Heart left ventricle (tissue), 16 donors: ENCODE measurements around the gene RIC8B. TPM values are rescaled to one million over a fixed set of nuclear protein-coding genes. Genes with fewer than 3 reads are reported as not detected.

Source experiments
- ATAC-seq, 4 donors: fragments of 200-7000 bp; cut with Tn5 transposase; one replicate each; pipeline ENCODE4 v1.9.1; 2020 to 2022; ENCODE audit warnings: moderate library complexity in 4 of 4, mild to moderate bottlenecking in 3 of 4, moderate number of reproducible peaks in 1 of 4
- DNase-seq, 5 donors: peaks; one replicate each; pipeline ENCODE4 v3.0.0-alpha.2; 2020
- H3K27ac ChIP-seq, 12 donors: fragments of 200-600 bp; sonication (generic) in 4 of 12; one replicate each; pipeline versions ENCODE4 v1.5.0 to v1.8.0; 2016 to 2022; ENCODE audit warnings: mild to moderate bottlenecking in 2 of 12
- H3K27me3 ChIP-seq, 9 donors: fragments of 200-600 bp; sonication (generic) in 2 of 9; one replicate each; pipeline versions ENCODE4 v1.5.1 to v1.8.0; 2016 to 2022; ENCODE audit warnings: mild to moderate bottlenecking in 3 of 9
- H3K36me3 ChIP-seq, 9 donors: fragments of 200-600 bp; sonication (generic) in 2 of 9; one replicate each; pipeline versions ENCODE4 v1.5.0 to v1.8.0; 2018 to 2022; ENCODE audit warnings: mild to moderate bottlenecking in 2 of 9
- H3K4me1 ChIP-seq, 12 donors: fragments of 200-600 bp; sonication (generic) in 4 of 12; one replicate each; pipeline versions ENCODE4 v1.5.0 to v1.8.0; 2016 to 2022; ENCODE audit warnings: mild to moderate bottlenecking in 3 of 12
- H3K4me3 ChIP-seq, 12 donors: fragments of 200-600 bp; sonication (generic) in 4 of 12; one replicate each; pipeline versions ENCODE4 v1.5.0 to v1.8.0; 2017 to 2022; ENCODE audit warnings: mild to moderate bottlenecking in 9 of 12, moderate library complexity in 4 of 12
- H3K9me3 ChIP-seq, 12 donors: fragments of 200-600 bp; sonication (generic) in 4 of 12; one replicate each; pipeline versions ENCODE4 v1.5.0 to v1.8.0; 2016 to 2022; ENCODE audit warnings: mild to moderate bottlenecking in 1 of 12
- POLR2A ChIP-seq, 2 donors: fragments of 450-650 bp; IDR thresholded peaks; one replicate each; pipeline ENCODE4 v1.6.1; 2017; ENCODE audit warnings: antibody characterized with exemption in 2 of 2, mild to moderate bottlenecking in 2 of 2, moderate library complexity in 2 of 2
- WGBS, 4 donors: extraction: QIAGEN DNeasy Blood & Tissue Kit in 2 of 4; methylation state at CpG; one replicate each; pipeline versions ENCODE4 v1.1.5 to v1.1.7; 2013 to 2018; 5-methylcytosine and 5-hydroxymethylcytosine counted together
- intact Hi-C, 10 donors: fragments of 100-400 bp; cut with DNase I; formaldehyde crosslinking; loops; one replicate each; pipeline versions ENCODE4 v1.11.1 to v1.14.2; 2022
- polyA plus RNA-seq, 2 donors: library from polyadenylated mRNA; stranded (reverse); fragments of 200-250 nt; gene quantifications; one replicate each; pipeline ENCODE4 v1.2.3, GENCODE V29; 2013
- total RNA-seq, 9 donors: library from RNA; depleted of rRNA in 2 of 9; stranded (reverse); fragments of >200 nt in 2 of 9; fragmentation: NEBNext Ultra II Directional in 3 of 9; extraction: Animal tissue kit (Norgen Biotek cat#: 25700) in 3 of 9; gene quantifications; one replicate each; pipeline versions ENCODE4 v1.1.0 to v1.2.4, GENCODE V29; 2016 to 2023
- TF ChIP-seq, protein P1 (sequence below), 12 donors: fragments of 200-600 bp; sonication (generic) in 4 of 12; IDR thresholded peaks; one replicate each; pipeline versions ENCODE4 v1.5.0 to v1.8.0; 2018 to 2022; ENCODE audit warnings: antibody characterized with exemption in 12 of 12, mild to moderate bottlenecking in 5 of 12
- donor health status: ischemic (EF 13 %, LVEDD 7.1; RV severe dilation, severe dysfunction).
- donor health status: healthy with polysubstance abuse.
- donor health status: DM: no; HTN: yes; CAD: no.
- donor health status: DM: no; HTN: no; CAD: no.
- donor health status: ischemic (EF 25% LVEDD 6.9; RV normal size, moderate dysfunction).
- donor health status: ischemic (EF 25% LVEDD 5.7; RV mildly dilated, moderate dysfunction).
- donor health status: healthy.
- donor health status: DM: yes; HTN: yes; CAD: no.
- donor health status: ischemic (EF 35%, LVEDD 5.7; RV mildly dilated, moderate dysfunction).
- donor health status: nonischemic (EF 11% LVEDD 7.7; RV severe dilation, severe dysfunction).
- donor health status: DM: yes; HTN: yes; CAD: no.
- donor health status: PGD.
- donor health status: ischemic (EF 29% LVEDD 5.4; RV normal size, mild dysfunction).
- donor health status: nonischemic (EF 23%, LVEDD 6.1; RV moderate dilation, normal function).

The RIC8B gene
- total and polyA plus RNA-seq, 11 donors, result 6.1 to 27.5 (median 22.7) TPM

- Histone ChIP-seq H3K4me1 (no peaks in the 10 kb centered on the region), H3K36me3 (no peaks in the 10 kb centered on the region), H3K4me3 (no peak overlapping the region), H3K27ac (no peak overlapping the region), H3K27me3 (peaks cover 0 to 6% (median 0%) of the 10 kb centered on the region in 9 donors), H3K9me3 (no peaks in the 10 kb centered on the region)
- DNase-seq, result no peak
- intact Hi-C loops, result no loop called here
- TF ChIP-seq POLR2A (IDR thresholded peaks at IDR 0.05), result no peak
- TF ChIP-seq, protein P1, sequence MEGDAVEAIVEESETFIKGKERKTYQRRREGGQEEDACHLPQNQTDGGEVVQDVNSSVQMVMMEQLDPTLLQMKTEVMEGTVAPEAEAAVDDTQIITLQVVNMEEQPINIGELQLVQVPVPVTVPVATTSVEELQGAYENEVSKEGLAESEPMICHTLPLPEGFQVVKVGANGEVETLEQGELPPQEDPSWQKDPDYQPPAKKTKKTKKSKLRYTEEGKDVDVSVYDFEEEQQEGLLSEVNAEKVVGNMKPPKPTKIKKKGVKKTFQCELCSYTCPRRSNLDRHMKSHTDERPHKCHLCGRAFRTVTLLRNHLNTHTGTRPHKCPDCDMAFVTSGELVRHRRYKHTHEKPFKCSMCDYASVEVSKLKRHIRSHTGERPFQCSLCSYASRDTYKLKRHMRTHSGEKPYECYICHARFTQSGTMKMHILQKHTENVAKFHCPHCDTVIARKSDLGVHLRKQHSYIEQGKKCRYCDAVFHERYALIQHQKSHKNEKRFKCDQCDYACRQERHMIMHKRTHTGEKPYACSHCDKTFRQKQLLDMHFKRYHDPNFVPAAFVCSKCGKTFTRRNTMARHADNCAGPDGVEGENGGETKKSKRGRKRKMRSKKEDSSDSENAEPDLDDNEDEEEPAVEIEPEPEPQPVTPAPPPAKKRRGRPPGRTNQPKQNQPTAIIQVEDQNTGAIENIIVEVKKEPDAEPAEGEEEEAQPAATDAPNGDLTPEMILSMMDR (IDR thresholded peaks at IDR 0.05), result no peak
- ATAC-seq, result no peak
- 88 to 94% (median 92%) methylated on average over 5 of the region's 5 CpGs for WGBS, 4 donors
Observed at GRCh38 chr12:106732890-106733289, 41.6 kb upstream of the RIC8B start.

- no peak for ATAC-seq
- intact Hi-C loops, result no loop called here
- no peaks in the 10 kb centered on the region for H3K4me1 ChIP-seq
- H3K36me3 ChIP-seq, result no peaks in the 10 kb centered on the region
- no peaks in the 10 kb centered on the region for H3K9me3 ChIP-seq
- TF ChIP-seq, protein P1 (IDR thresholded peaks at IDR 0.05), result no peak
- no peak for TF ChIP-seq POLR2A (IDR thresholded peaks at IDR 0.05)
- DNase-seq, result no peak
- no peak overlapping the region for H3K27ac ChIP-seq
- H3K27me3 ChIP-seq, result peaks cover 0 to 6% (median 0%) of the 10 kb centered on the region in 9 donors
- WGBS, 4 donors, result 74 to 87% (median 85%) methylated on average over 4 of the region's 4 CpGs
- H3K4me3 ChIP-seq, result no peak overlapping the region
Observed at GRCh38 chr12:106733660-106734059, 40.8 kb upstream of the RIC8B start.

DNA sequence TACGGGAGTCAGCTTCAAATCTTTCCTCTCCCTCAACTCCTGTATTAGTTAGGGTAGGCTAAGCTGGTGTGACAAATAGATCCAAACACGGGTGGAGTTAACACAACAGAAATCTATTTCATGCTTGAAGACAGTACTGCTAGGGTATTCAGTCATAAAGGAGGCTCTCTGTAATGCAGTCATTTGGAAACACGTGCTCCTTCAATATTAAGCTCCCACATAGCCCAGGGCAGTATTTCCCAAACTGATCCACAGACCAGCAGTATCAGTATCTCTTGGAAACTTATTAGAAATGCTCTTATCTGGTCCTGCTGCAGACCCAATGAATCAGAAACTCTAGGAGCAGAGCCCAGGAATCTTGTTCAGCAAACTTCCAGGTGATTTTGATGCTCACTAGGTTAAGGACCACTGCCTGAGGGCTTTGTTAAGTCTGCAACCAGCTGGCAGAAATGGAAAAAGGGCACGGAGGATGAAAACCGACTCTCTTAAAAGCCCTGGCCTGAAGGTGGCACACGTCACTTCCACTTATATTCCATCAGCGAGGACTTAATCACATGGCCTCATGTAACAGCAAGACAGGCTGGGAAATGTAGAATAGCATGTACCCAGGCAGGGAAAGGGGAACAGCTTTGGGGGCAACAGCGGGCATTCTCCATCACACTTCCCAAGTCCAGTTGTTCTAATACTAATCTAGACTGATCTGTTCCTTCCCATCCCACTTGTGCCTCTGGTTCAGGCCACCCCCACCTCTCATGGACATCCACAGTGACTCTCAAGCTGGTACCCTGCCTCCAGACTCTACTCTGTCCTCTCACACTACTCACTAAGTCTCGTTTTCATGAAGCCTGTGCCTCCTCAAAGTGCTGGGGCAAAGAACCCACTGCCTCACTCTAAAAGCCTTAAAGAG, 38.2 kb upstream of the RIC8B start:
- Histone ChIP-seq H3K4me1 (peaks cover 0 to 11% (median 6%) of the 10 kb centered on the region in 12 donors), H3K27ac (no peak overlapping the region), H3K4me3 (no peak overlapping the region), H3K9me3 (no peaks in the 10 kb centered on the region), H3K27me3 (peaks cover 0 to 6% (median 0%) of the 10 kb centered on the region in 9 donors), H3K36me3 (no peaks in the 10 kb centered on the region)
- intact Hi-C loops, result no loop called here
- ATAC-seq (peak in 2 of 4 donors; percentile 47 to 52), DNase-seq (no peak)
- TF ChIP-seq, protein P1 (IDR thresholded peaks at IDR 0.05), result peak in 2 of 12 donors; percentile 11 to 19
- TF ChIP-seq POLR2A (IDR thresholded peaks at IDR 0.05), result no peak
- 60 to 71% (median 67%) methylated on average over 9 of the region's 9 CpGs for whole genome bisulfite sequencing, 4 donors

GRCh38 chr12:106739318-106739717, 35.2 kb upstream of the RIC8B start:
- no peak for TF ChIP-seq POLR2A (IDR thresholded peaks at IDR 0.05)
- TF ChIP-seq, protein P1 (IDR thresholded peaks at IDR 0.05), result no peak
- Histone ChIP-seq H3K4me3 (no peak overlapping the region), H3K27ac (peak overlapping the region in 7 of 12 donors; percentile 8 to 77 (median 47)), H3K4me1 (peaks cover 0 to 11% (median 6%) of the 10 kb centered on the region in 12 donors), H3K36me3 (no peaks in the 10 kb centered on the region), H3K27me3 (peaks cover 0 to 9% (median 0%) of the 10 kb centered on the region in 9 donors), H3K9me3 (no peaks in the 10 kb centered on the region)
- DNase-seq, result no peak
- 18 to 33% (median 24%) methylated on average over 4 of the region's 4 CpGs for WGBS, 4 donors
- intact Hi-C loops, result no loop called here
- ATAC-seq, result peak; percentile 90 to 96 (median 92)
